ENCODE measurements around the gene ZNF574.

ZNF574 gene

DNA sequence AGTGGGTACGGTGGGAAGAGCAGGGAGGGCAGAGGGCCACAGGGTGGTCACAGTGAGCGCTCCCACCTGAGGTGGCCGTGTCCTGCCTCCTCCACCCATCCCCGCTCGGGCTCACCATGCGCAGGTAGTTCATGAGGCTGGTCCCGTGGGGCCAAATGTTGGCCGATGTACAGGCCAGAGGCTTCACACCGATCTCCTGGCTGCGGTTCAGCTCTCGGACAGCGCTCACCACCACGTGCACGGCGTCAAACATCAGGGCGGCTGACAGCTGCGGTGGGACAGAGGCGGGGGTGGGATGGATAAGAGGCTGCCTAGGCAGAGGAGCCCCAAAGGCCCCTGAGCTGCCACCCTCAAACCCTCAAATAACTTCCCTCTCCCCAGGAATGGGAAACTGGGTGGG, 21.8 kb upstream of the ZNF574 start:
- Mint-ChIP-seq H3K4me3 (no peak overlapping the region), H3K27me3 (ENCODE audit: low read depth, poor library complexity) (no peaks in the 10 kb centered on the region), H3K36me3 (ENCODE audit: low read depth) (peaks cover 13% of the 10 kb centered on the region), H3K27ac (no peak overlapping the region), H3K9me3 (no peaks in the 10 kb centered on the region), H3K4me1 (peaks cover 35% of the 10 kb centered on the region)
- TF ChIP-seq CTCF (IDR thresholded peaks at IDR 0.05): no peak
- no peak for DNase-seq

DNA sequence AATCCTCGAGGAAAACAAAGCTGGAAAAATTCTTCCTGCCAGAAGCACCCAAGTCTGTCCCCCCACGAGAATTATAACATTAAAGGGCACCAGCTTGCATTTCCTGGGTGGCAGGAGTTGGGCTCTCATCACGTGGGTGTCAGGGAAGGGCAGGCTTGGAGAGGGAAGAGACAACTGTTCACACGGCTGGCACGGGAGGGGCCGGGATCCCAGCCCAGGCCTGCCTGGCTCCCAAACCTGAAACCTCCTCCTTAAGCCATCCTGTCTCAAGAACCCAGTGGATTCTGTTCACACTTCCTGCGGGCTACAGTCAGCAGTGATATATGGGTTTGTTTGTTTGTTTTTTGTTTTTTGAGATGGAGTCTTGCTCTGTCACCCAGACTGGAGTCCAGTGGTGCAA, 18.1 kb upstream of the ZNF574 start:
- Mint-ChIP-seq H3K27ac (no peak overlapping the region), H3K36me3 (ENCODE audit: low read depth) (peaks cover 13% of the 10 kb centered on the region), H3K4me3 (no peak overlapping the region), H3K9me3 (no peaks in the 10 kb centered on the region), H3K4me1 (peaks cover 12% of the 10 kb centered on the region), H3K27me3 (ENCODE audit: low read depth, poor library complexity) (peaks cover 4% of the 10 kb centered on the region)
- DNase-seq: no peak
- no peak for TF ChIP-seq CTCF (IDR thresholded peaks at IDR 0.05)

DNA sequence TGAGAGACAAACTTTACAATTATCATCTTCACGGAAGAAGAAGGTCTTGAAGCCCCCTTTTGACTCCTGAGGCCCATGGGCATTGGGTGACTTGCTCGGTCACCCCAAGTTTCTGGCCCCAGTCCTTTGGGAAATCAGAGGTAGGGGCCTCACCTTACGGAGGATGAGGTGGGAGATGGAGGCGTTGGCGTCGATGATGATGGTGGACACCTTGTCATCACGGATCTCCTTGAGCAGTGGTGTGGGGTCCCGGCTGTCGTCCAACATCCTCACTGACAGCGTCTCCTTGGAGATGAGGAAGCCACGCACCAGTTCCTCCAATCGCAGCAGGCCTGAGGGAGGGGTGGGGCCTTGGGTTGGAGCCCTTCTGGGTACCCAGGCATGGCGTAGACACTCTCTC, 16.8 kb upstream of the ZNF574 start:
- H3K4me1 Mint-ChIP-seq: peaks cover 10% of the 10 kb centered on the region
- no peak for DNase-seq
- no peak overlapping the region for H3K4me3 Mint-ChIP-seq
- peaks cover 13% of the 10 kb centered on the region for H3K36me3 Mint-ChIP-seq (ENCODE audit: low read depth)
- no peaks in the 10 kb centered on the region for H3K9me3 Mint-ChIP-seq
- no peak overlapping the region for H3K27ac Mint-ChIP-seq
- TF ChIP-seq CTCF (IDR thresholded peaks at IDR 0.05): no peak
- H3K27me3 Mint-ChIP-seq (ENCODE audit: low read depth, poor library complexity): peaks cover 4% of the 10 kb centered on the region

DNA sequence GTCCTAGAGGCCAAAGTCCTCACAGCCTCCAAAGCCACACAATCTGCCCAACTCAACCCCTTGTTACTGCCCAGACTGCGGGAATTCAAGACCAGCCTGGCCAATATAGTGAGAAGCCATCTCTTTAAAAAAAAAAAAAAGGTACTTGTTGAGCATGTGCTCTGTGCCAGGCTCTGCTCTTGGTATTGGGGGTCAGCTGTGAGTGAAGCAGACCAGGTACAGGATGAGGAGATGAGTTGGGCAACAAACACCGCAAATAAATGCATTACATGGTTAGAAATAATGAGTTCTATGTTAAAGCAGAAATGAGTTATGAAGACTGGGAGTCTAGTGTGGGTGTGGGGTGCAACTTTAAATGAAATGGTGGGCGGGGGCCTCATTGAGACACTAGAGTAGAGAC, 15.8 kb upstream of the ZNF574 start:
- DNase-seq: no peak
- H3K36me3 Mint-ChIP-seq (ENCODE audit: low read depth): peaks cover 13% of the 10 kb centered on the region
- TF ChIP-seq CTCF (IDR thresholded peaks at IDR 0.05): no peak
- no peaks in the 10 kb centered on the region for H3K9me3 Mint-ChIP-seq
- peaks cover 4% of the 10 kb centered on the region for H3K27me3 Mint-ChIP-seq (ENCODE audit: low read depth, poor library complexity)
- H3K4me1 Mint-ChIP-seq: peaks cover 11% of the 10 kb centered on the region
- H3K4me3 Mint-ChIP-seq: no peak overlapping the region
- H3K27ac Mint-ChIP-seq: no peak overlapping the region

- H3K36me3 Mint-ChIP-seq (ENCODE audit: low read depth): peaks cover 5% of the 10 kb centered on the region
- TF ChIP-seq CTCF (IDR thresholded peaks at IDR 0.05): no peak
Measured at GRCh38 chr19:42062381-42062780, 13.6 kb upstream of the ZNF574 start.

DNA sequence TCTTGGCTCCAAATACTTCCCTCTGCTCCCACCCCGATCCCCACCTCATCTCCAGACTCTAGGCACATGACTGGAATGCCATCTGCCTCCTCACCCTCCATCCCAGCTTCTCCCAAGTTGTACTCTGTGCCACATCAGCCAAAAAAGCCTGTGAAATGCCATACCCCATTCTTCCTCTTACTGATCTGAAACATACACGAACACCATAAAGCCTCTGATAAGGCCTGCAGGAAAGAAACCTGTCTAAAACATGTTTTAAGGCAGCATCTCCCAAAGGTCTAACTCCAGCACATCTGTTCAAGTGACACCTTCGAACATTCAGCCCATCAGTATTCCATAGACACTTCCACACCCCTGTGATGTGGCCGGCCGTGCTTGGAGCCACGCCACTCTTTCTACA, 11.5 kb upstream of the ZNF574 start:
- no peak overlapping the region for H3K27ac Mint-ChIP-seq
- no peak for DNase-seq
- H3K9me3 Mint-ChIP-seq: no peaks in the 10 kb centered on the region
- no peaks in the 10 kb centered on the region for H3K36me3 Mint-ChIP-seq (ENCODE audit: low read depth)
- no peak overlapping the region for H3K4me3 Mint-ChIP-seq
- H3K27me3 Mint-ChIP-seq (ENCODE audit: low read depth, poor library complexity): peaks cover 4% of the 10 kb centered on the region
- peaks cover 6% of the 10 kb centered on the region for H3K4me1 Mint-ChIP-seq
- no peak for TF ChIP-seq CTCF (IDR thresholded peaks at IDR 0.05)

More at GRCh38 chr19:42062381-42062780, 13.6 kb upstream of the ZNF574 start:
- H3K4me1 Mint-ChIP-seq: peaks cover 11% of the 10 kb centered on the region
- H3K27me3 Mint-ChIP-seq (ENCODE audit: low read depth, poor library complexity): peaks cover 4% of the 10 kb centered on the region
- H3K4me3 Mint-ChIP-seq: no peak overlapping the region
- H3K27ac Mint-ChIP-seq: no peak overlapping the region
- no peaks in the 10 kb centered on the region for H3K9me3 Mint-ChIP-seq
- DNase-seq: no peak
